Limb (tissue), 2 donors: ENCODE data around the gene CTNNA2.

Source experiments
- DNase-seq, 2 donors: peaks; one replicate each; pipeline ENCODE4 v3.0.0-alpha.2; 2016; ENCODE audit errors: extremely low spot score in 2 of 2

Gene CTNNA2

GRCh38 chr2:80322311-80322920 lies 809.6 kb downstream of the CTNNA2 start:
- DNase-seq = peak in 1 of 2 donors; percentile 51

DNA sequence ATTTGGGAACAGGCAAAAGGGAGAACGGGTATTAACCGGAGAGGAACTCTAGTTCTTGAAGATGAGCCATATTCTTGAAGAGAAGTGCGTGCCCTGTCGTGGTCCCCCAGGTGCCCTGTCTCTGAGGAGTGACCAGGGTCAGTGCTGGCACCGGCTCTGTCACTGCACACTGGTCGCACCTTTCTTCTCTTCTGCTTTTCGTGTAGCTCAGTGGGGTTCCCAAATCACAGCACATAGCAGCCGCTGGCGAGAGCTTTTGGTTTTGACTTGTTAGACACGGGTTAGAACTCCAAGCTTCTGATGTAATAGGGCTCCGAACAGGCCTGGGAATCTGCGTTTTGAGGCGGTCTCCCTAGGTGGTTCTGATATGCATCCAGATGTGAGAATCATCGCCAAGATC lies 810.1 kb downstream of the CTNNA2 start:
- DNase-seq = no peak

DNA sequence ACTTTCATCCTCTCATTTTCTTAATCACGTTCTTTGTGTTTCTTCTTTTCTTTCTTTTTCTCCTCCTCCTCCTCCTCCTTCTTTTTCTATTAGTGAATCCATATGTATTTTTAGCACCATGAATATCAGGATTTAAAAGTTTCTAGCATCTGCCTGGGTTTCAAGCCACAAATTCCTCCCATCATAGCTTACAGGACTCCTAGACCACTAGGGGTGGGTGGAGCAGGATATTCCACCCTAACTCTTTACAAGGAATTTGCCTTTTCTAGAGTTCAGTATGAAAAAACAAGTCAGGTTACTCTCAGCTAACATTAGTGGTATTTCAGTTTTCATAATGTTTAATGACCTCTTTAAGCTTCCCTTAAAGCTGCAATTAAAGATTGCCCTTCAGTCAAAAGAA lies 810.8 kb downstream of the CTNNA2 start:
- no peak for DNase-seq

GRCh38 chr2:80324525-80324924 lies 811.7 kb downstream of the CTNNA2 start:
- no peak for DNase-seq

- DNase-seq = peak in 1 of 2 donors; percentile 34
Measured at GRCh38 chr2:80326214-80326613, 813.4 kb downstream of the CTNNA2 start.

DNA sequence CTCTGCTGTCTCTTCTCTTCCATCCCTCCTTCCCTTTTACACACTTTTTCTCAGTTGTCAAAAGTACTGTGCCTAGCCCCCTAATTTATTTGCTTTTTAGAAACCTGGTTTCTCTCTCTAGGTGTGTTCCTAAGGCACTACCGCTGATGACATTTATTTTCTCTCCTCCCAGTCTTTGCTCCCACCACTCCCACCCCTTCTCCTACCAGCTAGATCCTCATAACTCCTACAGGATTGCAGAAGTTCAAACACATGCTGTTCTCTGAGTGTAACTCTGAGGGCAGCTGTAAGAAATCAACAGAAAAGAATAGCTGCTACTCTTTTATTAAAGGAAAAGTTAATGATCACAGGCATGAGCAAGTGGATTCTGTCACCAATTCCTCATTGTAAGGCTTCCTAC lies 814.0 kb downstream of the CTNNA2 start:
- no peak for DNase-seq

GRCh38 chr2:80328159-80328571 lies 815.3 kb downstream of the CTNNA2 start:
- no peak for DNase-seq

DNA sequence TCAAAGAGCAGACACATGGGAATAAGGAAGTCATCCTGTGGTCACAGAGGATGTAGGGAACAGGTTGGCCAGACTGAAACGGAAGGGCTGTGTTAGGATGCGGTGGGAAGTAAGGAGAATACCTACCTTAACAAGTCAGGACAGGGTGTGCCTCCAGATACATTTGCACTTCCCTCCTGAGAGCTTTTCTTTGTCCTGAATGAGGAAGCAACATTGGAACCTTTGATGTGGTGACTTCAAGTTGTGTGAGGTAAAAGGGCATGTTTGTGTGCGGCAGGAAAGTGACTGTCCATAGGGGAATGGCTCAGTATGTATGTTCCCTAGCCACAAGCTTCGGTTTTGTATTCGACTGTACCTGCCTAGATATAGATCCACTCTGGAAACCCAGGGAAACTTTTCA lies 816.6 kb downstream of the CTNNA2 start:
- DNase-seq = no peak

- DNase-seq = no peak
Measured at GRCh38 chr2:80330527-80331450, 817.9 kb downstream of the CTNNA2 start.

- no peak for DNase-seq
Measured at GRCh38 chr2:80333886-80334285, 821.0 kb downstream of the CTNNA2 start.

DNA sequence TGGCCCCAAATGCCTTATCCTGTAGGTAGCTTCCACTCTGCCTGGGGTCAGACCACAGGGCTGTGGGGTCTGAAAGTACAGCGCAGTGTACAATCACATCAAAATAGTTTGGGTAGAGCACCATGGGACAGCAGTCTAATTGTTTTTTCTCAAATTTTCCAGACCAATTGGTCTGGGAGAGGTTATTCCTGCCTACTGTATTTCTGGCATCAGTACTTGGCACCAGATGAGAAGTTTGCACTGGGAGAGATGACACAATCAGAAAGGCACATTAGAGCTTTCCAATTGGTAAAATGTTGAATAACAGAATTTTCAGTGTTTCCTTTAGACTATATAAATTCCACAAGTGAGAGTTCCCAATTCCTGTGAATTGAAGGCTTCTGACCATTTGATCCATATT lies 822.6 kb downstream of the CTNNA2 start:
- no peak for DNase-seq

- no peak for DNase-seq
Measured at GRCh38 chr2:80338794-80339193, 825.9 kb downstream of the CTNNA2 start.

- no peak for DNase-seq
Measured at GRCh38 chr2:80340022-80340421, 827.2 kb downstream of the CTNNA2 start.

GRCh38 chr2:80348078-80348477 lies 835.2 kb downstream of the CTNNA2 start:
- DNase-seq = no peak

- DNase-seq = no peak
Measured at GRCh38 chr2:80348953-80349352, 836.1 kb downstream of the CTNNA2 start.

GRCh38 chr2:80351231-80351630 lies 838.4 kb downstream of the CTNNA2 start:
- no peak for DNase-seq

- no peak for DNase-seq
Measured at GRCh38 chr2:80354858-80355257, 842.0 kb downstream of the CTNNA2 start.

DNA sequence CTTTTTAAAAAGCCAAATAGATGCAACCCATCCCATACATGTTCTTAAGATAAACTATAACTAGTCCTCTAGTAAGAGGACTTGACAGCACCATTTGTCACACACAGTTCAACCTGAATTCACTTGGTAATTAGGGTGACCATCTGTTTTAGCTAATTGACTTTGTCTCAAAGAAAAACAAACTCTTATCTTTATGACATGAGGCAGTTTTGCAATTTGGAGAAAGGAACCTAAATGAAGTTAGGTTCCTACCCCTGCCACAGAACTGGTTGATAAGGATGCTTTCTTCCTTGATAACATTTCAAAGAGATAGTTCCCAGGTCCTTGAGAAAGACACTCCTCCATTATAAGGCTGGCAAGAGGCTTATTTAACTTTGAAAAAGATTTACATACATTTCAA lies 849.1 kb downstream of the CTNNA2 start:
- no peak for DNase-seq

- DNase-seq = no peak
Measured at GRCh38 chr2:80363330-80363729, 850.5 kb downstream of the CTNNA2 start.

DNA sequence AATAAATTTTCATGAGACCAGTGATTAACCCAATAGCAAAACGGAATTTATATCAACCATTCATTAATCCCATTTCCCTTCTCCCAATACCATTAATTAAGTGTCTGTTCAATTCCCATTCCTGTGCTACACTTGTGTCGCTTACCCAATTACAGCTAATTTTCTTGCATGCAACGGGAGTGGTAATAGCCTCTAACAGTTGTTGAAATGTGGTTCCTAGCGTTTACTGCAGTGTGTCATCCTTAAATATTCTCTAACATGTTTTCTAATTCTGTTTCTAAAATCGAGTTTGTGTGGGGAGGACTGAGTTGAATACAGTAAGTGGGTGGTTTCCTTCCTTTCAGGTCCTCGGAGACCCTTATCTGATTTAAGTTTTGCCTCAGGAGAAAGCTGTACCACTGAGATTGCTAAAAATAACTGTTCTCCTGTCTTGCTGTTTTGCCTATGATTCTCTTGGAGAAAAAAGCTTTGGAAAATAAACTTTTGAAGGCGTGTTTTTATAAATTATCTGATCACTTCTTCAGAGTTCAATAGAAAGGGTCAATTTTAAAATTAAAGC lies 851.0 kb downstream of the CTNNA2 start:
- no peak for DNase-seq

DNA sequence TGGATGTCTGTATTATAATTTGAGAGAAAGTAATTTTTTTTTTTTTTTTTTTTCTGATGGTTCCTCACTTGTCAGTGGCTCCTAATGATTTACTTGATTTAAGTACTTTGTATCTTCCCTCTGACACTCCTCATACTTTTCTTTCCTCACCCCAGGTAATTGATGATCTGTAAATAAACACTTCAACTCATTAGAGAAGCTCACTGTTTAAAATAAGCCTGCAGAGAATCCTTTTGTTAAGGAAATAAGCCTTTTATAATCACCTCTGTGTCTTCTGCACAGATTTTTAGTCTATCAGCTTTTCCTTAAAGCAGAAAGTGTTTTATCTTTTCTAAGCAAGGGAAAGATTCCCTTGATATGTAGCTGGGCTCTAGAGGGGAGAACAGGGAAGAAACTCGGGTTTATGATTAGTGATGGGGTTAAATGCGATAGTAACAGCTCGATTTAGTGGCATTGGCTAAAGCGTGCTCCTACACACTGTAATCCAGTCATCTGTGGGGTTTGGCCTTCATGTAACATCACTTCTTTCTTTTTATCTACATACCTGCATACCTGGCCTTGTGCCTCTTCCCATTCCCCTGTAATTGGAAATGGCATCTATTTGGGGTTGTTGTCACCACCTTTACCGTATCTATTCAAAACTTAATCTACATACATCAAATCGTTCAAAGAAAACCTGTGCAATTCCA lies 851.8 kb downstream of the CTNNA2 start:
- no peak for DNase-seq

DNA sequence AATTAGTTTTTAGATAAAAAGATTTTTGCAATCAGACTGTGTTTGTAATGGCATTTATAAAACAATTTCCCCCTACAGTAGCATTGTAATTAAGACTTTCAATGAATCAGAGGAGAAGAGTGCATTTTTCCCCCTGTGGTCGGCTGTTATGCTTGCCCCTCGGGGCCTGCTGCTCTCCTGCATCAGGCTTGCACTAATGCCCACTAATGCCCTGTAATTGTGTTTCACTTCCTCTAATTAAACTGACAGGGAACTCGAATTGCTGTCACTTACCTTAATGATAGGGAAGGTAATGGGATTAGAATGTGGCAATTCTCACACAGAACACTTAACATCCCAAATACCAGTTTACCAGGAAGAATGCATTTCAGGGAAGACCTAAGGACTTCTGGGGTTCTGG lies 852.9 kb downstream of the CTNNA2 start:
- no peak for DNase-seq
